Thyroid gland (tissue), 4 donors: ENCODE data around the gene CENPK.

Source experiments
- CTCF ChIP-seq, 6 experiments: fragments of 200-600 bp in 3 of 6; fragments of 450-650 bp in 3 of 6; sonication (generic) in 3 of 6; IDR thresholded peaks; one replicate each; pipeline ENCODE4 v1.5.1; 2016 to 2019; ENCODE audit warnings: antibody characterized with exemption in 6 of 6, mild to moderate bottlenecking in 2 of 6, inconsistent platforms in 1 of 6, moderate library complexity in 1 of 6
- POLR2A ChIP-seq, 2 donors: fragments of 450-650 bp; IDR thresholded peaks; one replicate each; pipeline ENCODE4 v1.6.1; 2017; ENCODE audit warnings: antibody characterized with exemption in 2 of 2, mild to moderate bottlenecking in 2 of 2, moderate library complexity in 1 of 2

DNA sequence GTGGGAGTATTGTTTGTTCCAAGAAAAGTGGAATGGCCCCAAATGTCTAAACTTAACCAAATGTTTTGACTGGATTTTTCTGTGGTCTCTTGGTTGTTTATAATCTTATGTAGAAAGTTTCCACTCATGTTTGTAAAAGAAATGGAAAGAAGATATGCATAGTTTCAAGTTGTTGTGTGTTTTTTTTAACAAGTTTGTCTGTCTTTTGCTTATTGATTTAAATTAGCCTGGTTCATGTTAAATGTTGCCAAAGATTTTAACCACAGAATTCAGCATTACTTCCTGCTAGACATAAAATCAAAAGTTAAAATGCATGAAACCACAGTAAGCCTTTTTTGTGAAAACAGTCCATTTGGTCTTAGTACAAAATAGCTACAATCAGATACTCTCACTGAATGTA, 14.2 kb upstream of the CENPK start:
- TF ChIP-seq CTCF (IDR thresholded peaks at IDR 0.05) (no peak), POLR2A (IDR thresholded peaks at IDR 0.05) (no peak)
